ENCODE results near the gene SULF2. TPM values are rescaled to one million over a fixed set of nuclear protein-coding genes. Genes with fewer than 3 reads are reported as not detected.
A peak's percentile ranks its signal among the peaks of the same experiment; 100 is the strongest.
"Not testable (repeated sequence)": the region's sequence is repeated elsewhere in the genome, so short reads cannot be mapped to it uniquely, and the experiment has no call there.

SULF2 gene
- 23.9 and 52.0 TPM in 2 replicates for total RNA-seq (2014; rRNA removed; shearing (Covaris generic))

GRCh38 chr20:47785311-47785853 lies at the start of gene SULF2:
Gene SULF2, minus strand, starts transcription at chr20:47785481. Its CDS starts 28,118 bp downstream, at chr20:47757363.
- Histone ChIP-seq H3K27me3 (ENCODE audit: control insufficient read depth, insufficient read depth, low read length) (peaks cover 22% of the 10 kb centered on the region), H3K36me3 (replicated peaks; ENCODE audit: control insufficient read depth, insufficient read depth, low read length) (no peaks in the 10 kb centered on the region), H3K4me3 (ENCODE audit: insufficient read depth, low read depth, low read length) (peak within 1 kb of the TSS; percentile 57)
- peak; percentile 87 for DNase-seq

GRCh38 chr20:47831675-47832074 lies 46.4 kb upstream of the SULF2 start:
- not testable (repeated sequence) for H3K4me3 ChIP-seq (ENCODE audit: insufficient read depth, low read depth, low read length); H3K36me3 ChIP-seq (replicated peaks; ENCODE audit: control insufficient read depth, insufficient read depth, low read length); DNase-seq; H3K27me3 ChIP-seq (ENCODE audit: control insufficient read depth, insufficient read depth, low read length)

- not testable (repeated sequence) for H3K36me3 ChIP-seq (replicated peaks; ENCODE audit: control insufficient read depth, insufficient read depth, low read length); H3K27me3 ChIP-seq (ENCODE audit: control insufficient read depth, insufficient read depth, low read length); H3K4me3 ChIP-seq (ENCODE audit: insufficient read depth, low read depth, low read length); DNase-seq
These were observed 41.4 kb upstream of the SULF2 start for GRCh38 chr20:47826716-47827115.

- not testable (repeated sequence) for DNase-seq; H3K4me3 ChIP-seq (ENCODE audit: insufficient read depth, low read depth, low read length); H3K27me3 ChIP-seq (ENCODE audit: control insufficient read depth, insufficient read depth, low read length); H3K36me3 ChIP-seq (replicated peaks; ENCODE audit: control insufficient read depth, insufficient read depth, low read length)
These were observed 40.7 kb upstream of the SULF2 start for GRCh38 chr20:47826006-47826405.

- Histone ChIP-seq H3K36me3 (replicated peaks; ENCODE audit: control insufficient read depth, insufficient read depth, low read length) (no peaks in the 10 kb centered on the region), H3K27me3 (ENCODE audit: control insufficient read depth, insufficient read depth, low read length) (no peaks in the 10 kb centered on the region)
These were observed 39.9 kb upstream of the SULF2 start for GRCh38 chr20:47825011-47825762.

GRCh38 chr20:47823941-47824340 lies 38.7 kb upstream of the SULF2 start:
- H3K27me3 ChIP-seq (ENCODE audit: control insufficient read depth, insufficient read depth, low read length); H3K36me3 ChIP-seq (replicated peaks; ENCODE audit: control insufficient read depth, insufficient read depth, low read length): not testable (repeated sequence)

More at GRCh38 chr20:47825011-47825762, 39.9 kb upstream of the SULF2 start:
- no peak for DNase-seq
- no peak overlapping the region for H3K4me3 ChIP-seq (ENCODE audit: insufficient read depth, low read depth, low read length)

GRCh38 chr20:47821481-47822100 lies 36.3 kb upstream of the SULF2 start:
- H3K4me3 ChIP-seq (ENCODE audit: insufficient read depth, low read depth, low read length) = no peak overlapping the region
- H3K36me3 ChIP-seq (replicated peaks; ENCODE audit: control insufficient read depth, insufficient read depth, low read length) = no peaks in the 10 kb centered on the region
- DNase-seq = no peak
- H3K27me3 ChIP-seq (ENCODE audit: control insufficient read depth, insufficient read depth, low read length) = no peaks in the 10 kb centered on the region

More at GRCh38 chr20:47823941-47824340, 38.7 kb upstream of the SULF2 start:
- H3K4me3 ChIP-seq (ENCODE audit: insufficient read depth, low read depth, low read length); DNase-seq: not testable (repeated sequence)

- Histone ChIP-seq H3K36me3 (replicated peaks; ENCODE audit: control insufficient read depth, insufficient read depth, low read length) (no peaks in the 10 kb centered on the region), H3K4me3 (ENCODE audit: insufficient read depth, low read depth, low read length) (no peak overlapping the region), H3K27me3 (ENCODE audit: control insufficient read depth, insufficient read depth, low read length) (no peaks in the 10 kb centered on the region)
- DNase-seq = peak; percentile 50
These were observed 33.8 kb upstream of the SULF2 start for GRCh38 chr20:47818996-47819609.

GRCh38 chr20:47818466-47818865 lies 33.2 kb upstream of the SULF2 start:
- no peaks in the 10 kb centered on the region for H3K27me3 ChIP-seq (ENCODE audit: control insufficient read depth, insufficient read depth, low read length)
- no peaks in the 10 kb centered on the region for H3K36me3 ChIP-seq (replicated peaks; ENCODE audit: control insufficient read depth, insufficient read depth, low read length)
- no peak overlapping the region for H3K4me3 ChIP-seq (ENCODE audit: insufficient read depth, low read depth, low read length)
- DNase-seq = no peak

- H3K36me3 ChIP-seq (replicated peaks; ENCODE audit: control insufficient read depth, insufficient read depth, low read length) = no peaks in the 10 kb centered on the region
- no peak overlapping the region for H3K4me3 ChIP-seq (ENCODE audit: insufficient read depth, low read depth, low read length)
- DNase-seq = no peak
- no peaks in the 10 kb centered on the region for H3K27me3 ChIP-seq (ENCODE audit: control insufficient read depth, insufficient read depth, low read length)
These were observed 32.7 kb upstream of the SULF2 start for GRCh38 chr20:47818016-47818415.

- Histone ChIP-seq H3K4me3 (ENCODE audit: insufficient read depth, low read depth, low read length) (no peak overlapping the region), H3K27me3 (ENCODE audit: control insufficient read depth, insufficient read depth, low read length) (no peaks in the 10 kb centered on the region), H3K36me3 (replicated peaks; ENCODE audit: control insufficient read depth, insufficient read depth, low read length) (no peaks in the 10 kb centered on the region)
- no peak for DNase-seq
These were observed 32.3 kb upstream of the SULF2 start for GRCh38 chr20:47817573-47817972.

- Histone ChIP-seq H3K36me3 (replicated peaks; ENCODE audit: control insufficient read depth, insufficient read depth, low read length) (no peaks in the 10 kb centered on the region), H3K4me3 (ENCODE audit: insufficient read depth, low read depth, low read length) (no peak overlapping the region), H3K27me3 (ENCODE audit: control insufficient read depth, insufficient read depth, low read length) (no peaks in the 10 kb centered on the region)
- DNase-seq = no peak
These were observed 31.5 kb upstream of the SULF2 start for GRCh38 chr20:47816487-47817451.

GRCh38 chr20:47815866-47816265 lies 30.6 kb upstream of the SULF2 start:
- Histone ChIP-seq H3K4me3 (ENCODE audit: insufficient read depth, low read depth, low read length) (no peak overlapping the region), H3K27me3 (ENCODE audit: control insufficient read depth, insufficient read depth, low read length) (no peaks in the 10 kb centered on the region), H3K36me3 (replicated peaks; ENCODE audit: control insufficient read depth, insufficient read depth, low read length) (no peaks in the 10 kb centered on the region)
- no peak for DNase-seq

- no peaks in the 10 kb centered on the region for H3K27me3 ChIP-seq (ENCODE audit: control insufficient read depth, insufficient read depth, low read length)
- H3K4me3 ChIP-seq (ENCODE audit: insufficient read depth, low read depth, low read length) = no peak overlapping the region
- no peak for DNase-seq
- no peaks in the 10 kb centered on the region for H3K36me3 ChIP-seq (replicated peaks; ENCODE audit: control insufficient read depth, insufficient read depth, low read length)
These were observed 30.1 kb upstream of the SULF2 start for GRCh38 chr20:47815416-47815806.

All from H7 (cell line).